Testis (tissue), 3 donors: ENCODE results near the gene COLEC11. TPM values are rescaled to one million over a fixed set of nuclear protein-coding genes. Genes with fewer than 3 reads are reported as not detected.
"Not testable (repeated sequence)": the region's sequence is repeated elsewhere in the genome, so short reads cannot be mapped to it uniquely, and the experiment has no call there.

ENCODE experiments used
- DNase-seq: peaks from one replicate; pipeline ENCODE4 v3.0.0-alpha.2; 2019
- H3K27ac ChIP-seq, 2 donors: fragments of 200-600 bp; sonication (generic); one replicate each; pipeline ENCODE4 v1.5.1; 2019
- H3K27me3 ChIP-seq: fragments of 200-600 bp; sonication (generic); one replicate; pipeline ENCODE4 v1.5.1; 2019
- H3K36me3 ChIP-seq: fragments of 200-600 bp; sonication (generic); one replicate; pipeline ENCODE4 v1.5.1; 2017; ENCODE audit warnings: low read depth; ENCODE audit errors: missing control alignments
- H3K4me1 ChIP-seq: fragments of 200-600 bp; sonication (generic); one replicate; pipeline ENCODE4 v1.5.1; 2019
- H3K4me3 ChIP-seq, 2 donors: fragments of 200-600 bp; sonication (generic); one replicate each; pipeline ENCODE4 v1.5.1; 2017 to 2019
- H3K9me3 ChIP-seq: fragments of 200-600 bp; sonication (generic); one replicate; pipeline ENCODE4 v1.5.1; 2017
- POLR2A ChIP-seq: fragments of 450-650 bp; IDR thresholded peaks from one replicate; pipeline ENCODE4 v1.6.1; 2017; ENCODE audit warnings: antibody characterized with exemption, mild to moderate bottlenecking, moderate library complexity
- WGBS, 2 donors: methylation state at CpG; one replicate each; pipeline ENCODE4 v1.1.5; 2018; 5-methylcytosine and 5-hydroxymethylcytosine counted together
- intact Hi-C: fragments of 100-400 bp; cut with DNase I; formaldehyde crosslinking; loops from one replicate; pipeline ENCODE4 v1.15.1; 2023; ENCODE audit warnings: low total_unique reads
- polyA plus RNA-seq: library from polyadenylated mRNA; stranded (reverse); fragments of 350-450 nt; fragmentation: Illumina TruSeq; extraction: RNeasy Lipid Tissue Mini Kit (QIAGEN cat#74804); gene quantifications from one replicate; pipeline ENCODE4 v1.2.3, GENCODE V29; 2014; ENCODE audit warnings: low read depth, low replicate concordance; ENCODE audit not compliant: insufficient read depth
- total RNA-seq, 2 donors: library from RNA; depleted of rRNA; stranded (reverse); fragments of >200 nt; gene quantifications; one replicate each; pipeline ENCODE4 v1.2.3, GENCODE V29; 2016
- TF ChIP-seq, protein P1 (sequence below), 3 experiments: fragments of 450-650 bp in 2 of 3; fragments of 200-600 bp in 1 of 3; sonication (generic) in 1 of 3; IDR thresholded peaks; one replicate each; pipeline ENCODE4 v1.5.1; 2016 to 2019; ENCODE audit warnings: antibody characterized with exemption in 3 of 3, mild to moderate bottlenecking in 2 of 3, moderate library complexity in 1 of 3

COLEC11 gene
- total and polyA plus RNA-seq, 3 donors from 2014 or later: 12.7 to 15.8 (median 15.4) TPM

DNA sequence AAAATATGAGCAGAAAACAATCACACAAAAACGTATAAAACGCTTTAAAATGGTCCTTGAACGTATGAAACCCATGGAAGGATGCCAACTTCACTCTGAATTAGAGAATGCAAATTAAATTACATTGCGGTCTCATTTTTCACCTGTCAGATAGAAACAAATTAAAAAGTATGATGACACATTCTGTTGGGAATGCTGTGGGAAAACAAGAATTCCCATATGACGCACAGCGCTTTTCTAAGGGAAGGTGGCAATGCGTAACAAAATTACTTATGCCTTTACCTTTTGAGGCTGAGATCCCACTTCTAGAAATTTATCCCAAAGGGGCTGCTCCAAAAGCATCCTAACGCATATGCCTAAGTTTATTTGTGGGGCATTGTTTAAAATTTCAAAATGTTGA lies 23.6 kb upstream of the COLEC11 start:
- WGBS, 2 donors: 83 to 86% methylated on average over 8 of the region's 8 CpGs
- no peak for DNase-seq
- TF ChIP-seq POLR2A: no peak
- TF ChIP-seq, protein P1, sequence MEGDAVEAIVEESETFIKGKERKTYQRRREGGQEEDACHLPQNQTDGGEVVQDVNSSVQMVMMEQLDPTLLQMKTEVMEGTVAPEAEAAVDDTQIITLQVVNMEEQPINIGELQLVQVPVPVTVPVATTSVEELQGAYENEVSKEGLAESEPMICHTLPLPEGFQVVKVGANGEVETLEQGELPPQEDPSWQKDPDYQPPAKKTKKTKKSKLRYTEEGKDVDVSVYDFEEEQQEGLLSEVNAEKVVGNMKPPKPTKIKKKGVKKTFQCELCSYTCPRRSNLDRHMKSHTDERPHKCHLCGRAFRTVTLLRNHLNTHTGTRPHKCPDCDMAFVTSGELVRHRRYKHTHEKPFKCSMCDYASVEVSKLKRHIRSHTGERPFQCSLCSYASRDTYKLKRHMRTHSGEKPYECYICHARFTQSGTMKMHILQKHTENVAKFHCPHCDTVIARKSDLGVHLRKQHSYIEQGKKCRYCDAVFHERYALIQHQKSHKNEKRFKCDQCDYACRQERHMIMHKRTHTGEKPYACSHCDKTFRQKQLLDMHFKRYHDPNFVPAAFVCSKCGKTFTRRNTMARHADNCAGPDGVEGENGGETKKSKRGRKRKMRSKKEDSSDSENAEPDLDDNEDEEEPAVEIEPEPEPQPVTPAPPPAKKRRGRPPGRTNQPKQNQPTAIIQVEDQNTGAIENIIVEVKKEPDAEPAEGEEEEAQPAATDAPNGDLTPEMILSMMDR (IDR thresholded peaks at IDR 0.05): no peak
- H3K36me3 ChIP-seq: no peaks in the 10 kb centered on the region
- intact Hi-C loops: no loop called here
- no peak overlapping the region for H3K4me3 ChIP-seq
- H3K27ac ChIP-seq: no peak overlapping the region
- H3K27me3 ChIP-seq: no peaks in the 10 kb centered on the region
- no peaks in the 10 kb centered on the region for H3K9me3 ChIP-seq
- H3K4me1 ChIP-seq: no peaks in the 10 kb centered on the region

DNA sequence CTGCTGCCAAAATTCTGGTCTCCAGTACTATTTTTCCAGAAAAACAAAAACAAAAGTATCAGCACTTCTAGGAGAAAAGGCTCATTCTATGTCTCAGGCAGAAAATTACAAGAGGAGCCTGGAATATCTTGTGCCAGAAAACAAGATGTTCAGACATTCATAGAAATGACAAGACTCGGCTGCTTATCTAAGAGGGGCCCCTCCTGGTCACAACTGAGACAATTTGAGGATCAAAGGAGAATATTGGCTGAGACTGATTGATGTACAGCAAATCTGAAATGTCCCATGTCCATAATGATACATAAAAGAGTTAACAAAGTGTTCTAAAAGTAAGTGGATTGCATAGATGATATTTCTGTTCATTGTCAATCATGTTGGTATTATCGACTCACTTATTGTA lies 22.3 kb upstream of the COLEC11 start:
- Histone ChIP-seq H3K9me3 (no peaks in the 10 kb centered on the region), H3K36me3 (no peaks in the 10 kb centered on the region), H3K27ac (no peak overlapping the region), H3K27me3 (no peaks in the 10 kb centered on the region), H3K4me3 (no peak overlapping the region), H3K4me1 (peaks cover 12% of the 10 kb centered on the region)
- DNase-seq: no peak
- intact Hi-C loops: no loop called here
- 46 to 51% methylated on average over 2 of the region's 2 CpGs for WGBS, 2 donors
- TF ChIP-seq, protein P1 (IDR thresholded peaks at IDR 0.05): no peak
- no peak for TF ChIP-seq POLR2A

DNA sequence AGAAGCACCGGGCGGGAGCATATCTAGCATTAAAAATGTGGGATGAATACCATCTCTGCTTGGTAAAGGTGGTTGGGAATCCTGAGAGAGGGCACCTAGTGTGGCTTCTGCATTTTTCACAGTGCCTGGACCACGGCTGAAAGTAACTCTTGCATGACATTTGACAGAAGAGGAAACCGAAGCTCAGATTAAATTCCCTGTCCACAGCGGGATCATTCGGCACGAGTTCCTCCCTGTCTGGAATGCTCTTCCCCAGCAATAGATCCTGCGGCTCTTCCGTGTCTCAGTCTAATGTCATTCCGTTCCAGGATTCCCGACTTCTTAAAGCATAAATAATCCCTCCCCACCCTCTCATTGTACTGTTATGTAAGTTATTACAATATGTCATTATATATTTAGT lies 20.8 kb upstream of the COLEC11 start:
- TF ChIP-seq POLR2A: no peak
- TF ChIP-seq, protein P1 (IDR thresholded peaks at IDR 0.05): no peak
- Histone ChIP-seq H3K27me3 (no peaks in the 10 kb centered on the region), H3K36me3 (no peaks in the 10 kb centered on the region), H3K9me3 (no peaks in the 10 kb centered on the region), H3K27ac (peak overlapping the region in 1 of 2 donors; percentile 94), H3K4me3 (peak overlapping the region; percentile 87 to 97), H3K4me1 (peaks cover 17% of the 10 kb centered on the region)
- DNase-seq: no peak
- WGBS, 2 donors: 68 to 73% methylated on average over 11 of the region's 11 CpGs
- intact Hi-C loops: no loop called here

DNA sequence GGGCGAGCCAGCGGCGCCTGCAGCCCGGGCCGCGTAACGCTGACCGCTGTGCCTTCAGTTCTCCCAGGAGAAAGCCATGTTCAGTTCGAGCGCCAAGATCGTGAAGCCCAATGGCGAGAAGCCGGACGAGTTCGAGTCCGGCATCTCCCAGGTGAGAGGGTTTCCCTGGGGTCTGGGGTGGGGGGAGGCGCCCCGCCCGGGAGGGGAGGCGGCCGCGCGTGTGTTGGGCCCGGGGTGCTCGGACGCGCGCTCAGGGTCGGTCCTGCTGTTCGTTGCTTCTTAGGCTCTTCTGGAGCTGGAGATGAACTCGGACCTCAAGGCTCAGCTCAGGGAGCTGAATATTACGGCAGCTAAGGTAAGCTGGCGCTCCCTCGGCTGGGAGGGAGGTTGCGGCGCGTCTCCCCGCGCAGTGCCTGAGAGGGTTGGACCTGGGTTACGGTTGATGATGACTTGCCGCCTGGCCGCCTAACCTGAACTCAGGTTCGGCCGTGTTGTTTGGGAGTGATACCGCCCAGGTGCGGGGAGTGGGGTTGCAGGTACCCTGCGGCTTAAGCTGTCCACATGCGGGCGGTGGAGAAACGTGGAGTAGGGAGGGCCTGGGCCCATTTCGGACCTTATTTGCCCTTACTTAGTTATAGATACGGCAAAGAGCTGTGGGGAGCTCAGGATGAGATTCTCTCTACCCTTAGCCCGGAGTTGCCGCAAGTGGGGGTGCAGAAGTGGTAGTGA lies 19.2 kb upstream of the COLEC11 start:
- Histone ChIP-seq H3K27me3 (no peaks in the 10 kb centered on the region), H3K36me3 (no peaks in the 10 kb centered on the region), H3K4me1 (peaks cover 17% of the 10 kb centered on the region), H3K9me3 (no peaks in the 10 kb centered on the region), H3K27ac (peak overlapping the region; percentile 78 to 94), H3K4me3 (peak overlapping the region; percentile 87 to 97)
- no peak for TF ChIP-seq POLR2A
- TF ChIP-seq, protein P1 (IDR thresholded peaks at IDR 0.05): no peak
- DNase-seq: no peak
- intact Hi-C loops: no loop called here
- WGBS, 2 donors: 1% methylated on average over 9 to 47 of the region's 54 CpGs

DNA sequence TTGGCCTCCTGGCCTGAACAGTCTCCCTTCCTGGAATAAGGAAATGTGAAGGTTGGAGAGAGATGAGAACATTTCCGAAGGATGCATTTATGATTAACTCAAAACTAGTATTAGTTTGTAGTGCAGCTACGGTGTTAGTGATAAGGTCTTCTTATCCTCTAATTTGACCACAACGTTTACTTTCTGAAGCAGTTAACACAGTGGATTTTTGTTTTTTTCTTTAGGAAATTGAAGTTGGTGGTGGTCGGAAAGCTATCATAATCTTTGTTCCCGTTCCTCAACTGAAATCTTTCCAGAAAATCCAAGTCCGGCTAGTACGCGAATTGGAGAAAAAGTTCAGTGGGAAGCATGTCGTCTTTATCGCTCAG lies 18.7 kb upstream of the COLEC11 start:
- 29 to 38% methylated on average over 10 of the region's 10 CpGs for WGBS, 2 donors
- H3K36me3 ChIP-seq, DNase-seq, H3K27me3 ChIP-seq, H3K9me3 ChIP-seq, intact Hi-C loops: not testable (repeated sequence)
- Histone ChIP-seq H3K4me1 (peaks cover 17% of the 10 kb centered on the region), H3K4me3 (peak overlapping the region; percentile 87 to 97), H3K27ac (peak overlapping the region in 1 of 2 donors; percentile 94)
